ENCODE measurements around the gene GINS2.
A peak's percentile ranks its signal among the peaks of the same experiment; 100 is the strongest.

GINS2 gene

DNA sequence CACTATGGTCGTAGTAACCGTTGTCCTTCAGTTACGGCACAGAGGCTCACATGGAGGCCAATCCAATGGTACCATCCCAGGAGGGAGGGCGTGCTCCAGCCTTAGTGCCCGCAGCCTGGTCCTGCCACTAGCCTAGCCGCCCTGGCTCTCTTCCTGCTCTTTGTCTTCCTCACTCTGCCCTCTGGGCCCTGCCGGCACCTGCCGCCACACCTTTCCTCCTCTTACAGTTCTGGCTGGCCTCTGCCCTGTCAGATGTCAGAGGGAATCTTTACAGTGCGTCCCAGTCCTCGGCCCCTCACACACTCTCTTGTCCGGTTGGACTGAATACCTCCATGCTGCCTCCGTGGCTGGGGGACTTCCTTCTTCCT, 23.4 kb downstream of the GINS2 start:
- DNase-seq = no peak

DNA sequence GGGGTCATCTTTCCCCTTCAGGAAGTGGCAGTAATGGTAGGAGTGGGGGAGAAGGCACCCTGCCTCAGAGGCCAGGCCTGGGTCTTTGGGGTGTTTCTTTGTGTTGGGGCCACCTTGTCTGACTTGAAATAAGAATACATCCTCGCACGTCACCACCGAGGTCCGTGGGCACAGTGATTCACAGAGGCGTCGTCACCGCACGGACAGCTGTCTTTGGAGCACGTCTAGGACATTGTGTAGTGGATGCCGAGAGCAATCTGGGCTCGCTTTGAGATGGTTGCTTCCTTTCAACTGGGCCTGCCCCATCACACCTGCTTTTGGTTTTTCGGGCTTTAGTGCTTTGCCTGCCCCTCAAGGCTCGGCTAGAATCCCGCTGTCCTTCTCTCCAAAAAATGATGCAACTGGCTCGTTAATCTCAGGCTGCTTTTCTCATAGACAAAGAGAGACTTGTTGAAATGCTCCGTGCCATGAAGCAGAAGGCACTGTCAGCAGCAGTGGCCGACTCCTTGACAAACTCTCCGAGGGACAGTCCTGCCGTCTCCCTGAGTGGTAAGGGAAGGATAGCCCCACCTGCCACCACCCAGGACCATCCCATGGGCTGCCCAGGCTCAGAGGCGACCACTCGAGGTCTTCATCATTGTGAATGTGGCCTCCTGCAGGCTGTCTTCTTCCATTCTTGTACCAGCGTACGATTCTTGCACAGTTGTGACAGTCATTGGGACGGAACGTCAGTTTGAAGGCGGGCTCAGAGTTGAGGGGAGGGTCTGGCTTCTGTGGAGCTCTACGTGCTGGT, 24.0 kb downstream of the GINS2 start:
- no peak for DNase-seq

- no peak for DNase-seq
Measured at GRCh38 chr16:85663891-85664321, 24.8 kb downstream of the GINS2 start.

DNA sequence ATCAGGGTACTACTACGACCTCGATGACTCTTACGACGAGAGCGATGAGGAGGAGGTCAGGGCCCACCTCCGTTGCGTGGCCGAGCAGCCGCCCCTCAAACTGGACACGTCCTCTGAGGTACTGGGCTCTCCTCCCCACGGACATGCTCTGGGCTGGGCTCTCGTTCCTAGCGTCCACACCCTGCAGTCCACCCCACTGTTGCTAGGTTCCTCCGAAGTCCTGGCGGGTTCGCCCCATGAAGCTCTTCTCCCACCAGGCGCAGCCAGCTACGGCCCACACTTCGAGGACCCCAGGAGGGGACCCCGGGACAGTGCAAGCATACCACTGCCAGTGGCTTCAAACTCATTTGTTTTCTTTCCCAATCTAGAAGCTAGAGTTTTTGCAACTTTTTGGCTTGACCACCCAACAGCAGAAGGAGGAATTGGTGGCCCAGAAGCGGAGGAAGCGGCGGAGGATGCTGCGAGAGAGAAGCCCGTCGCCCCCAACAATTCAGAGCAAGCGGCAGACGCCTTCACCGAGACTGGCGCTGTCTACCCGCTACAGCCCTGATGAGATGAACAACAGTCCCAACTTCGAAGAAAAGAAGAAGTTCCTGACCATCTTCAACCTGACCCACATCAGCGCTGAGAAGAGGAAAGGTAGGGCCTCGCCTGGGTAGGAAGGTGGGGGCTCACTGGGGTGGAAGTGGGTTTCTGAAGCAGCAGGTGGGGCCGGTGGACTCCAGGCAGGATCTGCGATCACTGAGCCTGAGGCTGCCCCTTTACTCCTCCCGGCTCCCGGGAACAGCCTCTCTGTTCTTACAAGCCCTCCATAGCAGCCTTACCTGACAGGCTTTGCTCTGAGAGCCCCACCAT, 25.6 kb downstream of the GINS2 start:
- DNase-seq = no peak

DNA sequence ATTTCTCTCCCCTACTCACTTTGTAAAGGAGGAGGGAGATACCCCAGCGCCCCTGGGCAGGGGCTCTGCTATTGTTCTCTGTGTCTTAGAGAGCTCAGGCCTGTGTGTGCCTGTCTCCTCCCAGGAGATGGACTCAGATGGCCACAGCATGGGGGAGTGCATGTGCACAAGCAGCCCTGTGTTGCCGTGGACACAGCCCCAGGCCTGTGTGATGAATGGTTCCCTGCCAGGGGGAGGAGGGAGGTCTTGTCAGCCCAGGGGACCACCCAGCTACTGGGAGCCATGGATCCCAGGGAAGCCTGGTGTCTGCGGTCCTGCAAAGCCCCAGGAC, 26.3 kb downstream of the GINS2 start:
- no peak for DNase-seq

DNA sequence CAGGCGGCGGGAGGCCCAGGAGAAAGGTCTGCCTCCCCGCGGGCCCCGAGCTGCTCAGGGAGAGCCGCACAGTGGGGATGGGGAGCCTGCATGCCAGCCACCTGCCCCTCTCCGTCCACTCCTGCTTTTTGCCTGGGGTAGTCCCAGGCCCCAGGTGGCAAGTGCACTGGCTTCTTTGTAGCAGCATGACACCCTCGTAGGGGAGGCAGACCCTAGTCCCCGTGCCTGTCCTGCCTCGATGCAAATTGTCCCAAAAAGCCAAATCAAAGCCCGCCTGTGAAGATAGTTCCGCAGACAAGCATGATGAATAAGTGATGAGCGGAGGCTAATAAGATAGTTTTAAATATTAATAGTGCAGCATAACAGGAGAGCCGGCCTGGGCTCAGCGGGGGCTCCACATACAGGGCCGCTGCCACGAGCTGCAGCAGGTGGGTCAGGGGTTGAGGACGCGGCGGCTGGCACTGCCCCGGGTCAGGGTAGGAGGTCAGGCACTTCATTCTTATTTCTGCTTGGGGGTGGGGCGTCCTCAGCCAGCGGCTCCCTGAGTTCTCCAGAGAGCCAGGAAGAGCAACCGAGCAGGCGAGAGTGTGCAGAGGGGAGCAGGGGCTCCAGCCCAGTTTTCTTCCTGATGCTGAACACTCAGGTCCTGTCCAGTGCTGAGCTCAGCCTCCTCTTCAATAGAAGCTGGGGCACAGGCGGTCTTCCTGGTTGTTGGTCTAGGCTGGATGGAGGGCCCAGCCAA, 26.8 kb downstream of the GINS2 start:
- DNase-seq = no peak

DNA sequence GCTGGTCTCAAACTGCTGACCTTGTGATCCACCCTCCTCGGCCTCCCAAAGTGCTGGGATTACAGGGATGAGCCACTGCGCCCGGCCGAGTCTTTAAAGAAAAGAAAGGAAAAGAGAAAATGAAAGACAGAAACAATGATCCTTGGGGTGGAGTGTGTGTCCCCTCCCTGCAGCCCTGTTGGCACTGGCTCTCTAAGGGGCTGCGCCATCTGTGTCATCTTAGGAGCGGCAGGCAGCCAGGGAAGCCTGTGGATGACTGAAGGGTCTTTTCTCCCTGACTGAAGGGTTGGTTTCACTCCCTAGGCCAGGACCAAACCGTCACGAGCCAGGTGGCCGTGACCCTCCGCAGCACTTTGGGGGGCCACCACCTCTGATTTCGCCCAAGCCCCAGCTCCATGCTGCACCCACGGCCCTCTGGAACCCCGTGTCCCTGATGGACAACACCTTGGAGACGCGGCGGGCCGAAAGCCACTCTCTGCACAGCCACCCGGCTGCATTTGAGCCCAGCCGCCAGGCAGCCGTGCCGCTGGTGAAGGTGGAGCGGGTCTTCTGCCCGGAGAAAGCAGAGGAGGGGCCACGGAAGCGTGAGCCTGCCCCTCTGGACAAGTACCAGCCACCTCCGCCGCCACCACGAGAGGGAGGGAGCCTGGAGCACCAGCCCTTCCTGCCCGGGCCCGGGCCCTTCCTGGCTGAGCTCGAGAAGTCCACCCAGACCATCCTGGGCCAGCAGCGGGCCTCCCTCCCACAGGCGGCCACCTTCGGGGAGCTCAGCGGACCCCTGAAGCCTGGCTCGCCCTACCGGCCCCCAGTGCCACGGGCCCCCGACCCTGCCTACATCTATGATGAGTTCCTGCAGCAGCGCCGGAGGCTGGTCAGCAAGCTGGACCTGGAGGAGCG, 27.7 kb downstream of the GINS2 start:
- no peak for DNase-seq

- DNase-seq = peak; percentile 49
Measured at GRCh38 chr16:85659805-85660511, 28.8 kb downstream of the GINS2 start.

- no peak for DNase-seq
Measured at GRCh38 chr16:85659336-85659735, 29.4 kb downstream of the GINS2 start.

DNA sequence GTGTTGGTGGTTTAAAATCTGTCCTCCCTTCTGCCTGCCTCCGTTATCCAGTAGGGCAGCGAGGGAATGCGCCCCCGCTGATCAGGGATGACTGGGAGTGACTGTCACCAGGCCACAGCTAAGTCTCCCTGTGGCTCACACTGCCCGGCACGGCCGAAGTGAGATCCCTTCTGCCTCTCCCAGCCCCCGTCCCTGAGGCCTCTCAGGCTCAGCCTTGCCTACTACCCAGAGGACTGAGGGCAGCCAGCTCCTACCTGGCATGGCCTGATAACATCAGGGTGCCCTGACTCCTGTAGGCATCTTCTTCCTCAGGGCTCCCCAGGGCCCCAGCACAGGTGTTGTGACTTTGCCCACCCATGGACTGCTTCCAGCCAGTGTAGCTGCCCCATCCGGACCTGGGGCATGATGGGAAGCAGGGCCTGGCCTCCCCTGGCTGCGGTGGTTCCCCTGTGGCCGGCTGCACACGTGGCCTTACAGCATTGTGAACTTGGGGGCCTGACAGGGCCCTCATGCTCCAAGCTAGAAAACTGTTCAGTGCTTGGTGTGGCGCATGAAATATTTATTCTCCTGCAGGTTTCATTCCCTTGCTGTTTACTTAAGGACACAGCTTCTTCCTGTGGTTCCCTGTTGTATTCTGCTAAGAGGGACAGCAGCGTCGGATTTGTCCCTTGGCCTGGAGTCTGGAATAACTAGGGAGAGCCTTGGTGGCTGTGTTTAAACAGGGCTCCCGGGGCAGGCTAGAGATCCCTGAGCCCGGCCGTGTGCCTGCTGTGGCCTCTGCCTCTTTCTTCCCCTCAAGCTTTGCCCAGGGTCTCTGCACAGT, 30.0 kb downstream of the GINS2 start:
- no peak for DNase-seq

DNA sequence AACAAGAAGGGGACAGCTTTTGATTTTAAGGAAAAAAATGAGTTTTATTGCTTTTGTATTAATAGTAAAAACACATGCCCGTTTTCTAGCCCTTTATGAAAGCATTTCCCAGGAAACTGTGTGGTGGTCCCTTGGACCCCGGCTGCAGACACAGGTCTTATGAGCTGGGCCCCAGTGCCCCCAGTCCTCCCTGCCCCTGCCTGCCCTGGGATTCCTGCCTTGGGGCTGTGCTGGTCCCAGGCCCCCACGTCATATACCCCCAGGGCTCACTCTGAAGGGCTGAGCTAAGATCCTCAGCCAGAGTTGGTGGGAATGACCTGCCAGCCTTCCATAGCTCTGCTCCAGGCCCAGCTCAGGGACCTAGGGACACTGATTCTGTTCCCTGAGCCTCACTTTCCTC, 30.8 kb downstream of the GINS2 start:
- no peak for DNase-seq

DNA sequence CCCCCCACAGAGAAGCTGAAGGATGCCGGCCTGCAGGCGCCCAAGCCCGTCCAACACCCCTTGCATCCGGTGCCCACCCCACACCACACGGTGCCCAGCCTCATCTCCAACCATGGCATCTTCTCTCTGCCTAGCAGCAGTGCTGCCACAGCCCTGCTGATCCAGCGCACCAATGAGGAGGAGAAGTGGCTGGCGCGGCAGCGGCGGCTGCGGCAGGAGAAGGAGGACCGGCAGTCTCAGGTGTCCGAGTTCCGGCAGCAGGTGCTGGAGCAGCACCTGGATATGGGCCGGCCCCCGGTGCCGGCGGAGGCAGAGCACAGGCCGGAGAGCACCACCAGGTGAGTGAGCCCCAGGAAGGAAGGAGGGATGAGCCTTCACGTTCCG, 31.5 kb downstream of the GINS2 start:
- DNase-seq = no peak

GRCh38 chr16:85656351-85657266, 32.1 kb downstream of the GINS2 start:
- DNase-seq = no peak

DNA sequence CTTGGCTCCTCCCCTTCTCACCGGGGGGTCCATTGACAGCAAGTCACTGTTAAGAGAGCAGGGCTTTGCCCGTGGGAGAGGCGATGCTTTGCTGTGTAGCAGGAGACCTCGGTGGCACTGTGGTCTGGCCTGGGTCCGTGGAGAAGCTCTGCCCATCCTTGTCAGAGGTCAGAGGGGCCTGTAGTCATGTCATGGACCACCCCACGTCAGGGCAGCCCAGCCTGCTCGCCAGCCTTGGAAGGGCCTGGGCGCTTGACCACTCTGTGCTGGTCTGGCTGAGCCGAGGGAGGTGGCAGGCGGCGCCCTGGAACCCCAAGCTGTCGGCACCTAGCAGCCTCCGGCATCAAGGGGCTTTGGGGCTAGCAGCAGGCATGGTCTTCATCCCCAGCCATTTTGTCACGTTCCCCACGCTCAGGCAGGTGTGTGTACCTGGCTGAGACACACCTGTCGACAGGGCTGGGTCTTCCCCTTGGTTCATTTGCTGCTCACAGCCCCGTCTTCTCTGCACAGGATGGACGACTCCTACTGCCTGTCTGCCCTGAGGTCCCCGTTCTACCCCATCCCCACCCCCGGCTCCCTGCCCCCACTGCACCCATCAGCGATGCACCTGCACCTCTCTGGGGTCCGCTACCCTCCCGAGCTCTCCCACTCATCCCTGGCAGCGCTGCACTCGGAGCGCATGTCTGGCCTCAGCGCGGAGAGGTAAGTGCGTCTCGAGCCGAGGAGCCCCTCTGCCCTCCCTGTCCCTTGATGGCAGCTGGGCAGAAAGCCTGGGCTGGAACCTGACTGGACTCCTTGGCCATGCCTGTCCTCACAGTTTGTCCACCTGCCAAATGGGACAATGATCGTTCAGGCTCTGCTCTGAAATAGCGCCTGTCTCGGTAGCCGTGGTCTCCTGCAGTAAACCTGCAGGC, 33.3 kb downstream of the GINS2 start:
- DNase-seq = no peak

DNA sequence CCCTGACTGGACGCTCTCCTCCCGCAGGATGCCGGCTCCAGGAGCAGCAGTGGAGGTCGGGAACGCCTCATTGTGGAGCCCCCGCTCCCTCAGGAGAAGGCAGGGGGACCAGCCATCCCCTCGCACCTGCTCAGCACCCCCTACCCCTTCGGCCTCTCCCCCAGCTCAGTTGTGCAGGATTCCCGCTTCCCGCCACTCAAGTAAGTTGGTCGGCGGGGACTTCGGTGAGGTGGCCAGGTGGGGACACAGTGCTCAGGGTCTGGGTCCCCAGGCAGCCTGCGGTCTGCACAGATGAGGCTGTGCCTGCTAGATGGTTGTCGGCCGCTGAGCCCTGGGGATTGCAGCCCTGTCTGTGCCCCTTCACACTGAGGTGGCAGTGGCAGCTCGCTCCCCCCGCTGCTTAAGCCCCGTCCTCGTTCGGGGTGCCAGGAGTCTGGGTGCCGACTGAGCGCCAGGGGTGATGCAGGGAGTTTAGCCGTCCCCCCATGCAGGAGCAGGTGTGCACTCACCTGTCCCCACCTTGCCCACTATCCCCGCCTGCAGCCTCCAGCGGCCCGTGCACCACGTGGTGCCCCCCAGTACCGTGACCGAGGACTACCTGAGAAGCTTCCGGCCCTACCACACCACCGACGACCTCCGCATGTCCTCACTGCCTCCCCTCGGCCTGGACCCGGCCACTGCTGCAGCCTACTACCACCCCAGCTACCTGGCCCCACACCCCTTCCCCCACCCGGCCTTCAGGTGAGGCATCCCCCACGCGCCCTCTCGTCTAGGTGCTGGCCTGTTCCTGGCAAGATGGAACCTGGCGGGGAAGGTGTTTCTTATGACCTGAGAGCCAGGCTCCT, 34.3 kb downstream of the GINS2 start:
- no peak for DNase-seq

DNA sequence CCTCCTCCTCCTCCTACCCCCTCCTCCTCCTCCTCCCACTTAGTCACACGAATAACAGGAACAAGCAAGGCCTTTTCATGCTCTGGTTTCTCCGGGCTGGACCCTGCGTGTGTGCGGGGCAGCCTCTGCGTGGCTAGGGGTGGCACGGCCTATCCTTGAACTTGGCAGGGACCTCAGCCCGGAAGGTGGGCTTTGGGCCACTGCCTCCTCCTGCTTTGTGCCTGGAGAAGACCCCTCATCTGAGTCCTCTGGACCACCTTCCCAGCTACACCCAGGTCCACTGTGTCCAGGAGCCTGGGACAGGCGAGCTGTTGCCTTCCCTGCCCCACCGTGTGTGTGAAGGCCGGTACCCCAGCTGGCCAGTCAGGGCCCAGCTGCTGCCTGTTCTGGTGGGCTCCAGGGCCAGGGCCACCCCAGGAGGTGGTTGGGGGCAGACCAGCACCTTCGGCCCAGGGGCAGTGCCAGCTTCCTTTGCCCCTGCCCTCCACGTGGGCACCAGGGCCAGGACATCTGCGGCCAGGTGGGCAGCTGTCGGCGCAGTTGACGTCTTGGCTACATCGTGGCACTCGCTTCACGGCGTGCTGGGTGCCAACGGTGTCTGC, 35.4 kb downstream of the GINS2 start:
- DNase-seq = no peak
